ENCODE data around the gene WDR31. TPM values are rescaled to one million over a fixed set of nuclear protein-coding genes. Genes with fewer than 3 reads are reported as not detected.

WDR31 gene
- total RNA-seq, 6 experiments from 2014 or later = 0.81 to 3.5 (median 1.7) TPM

- peaks cover 0 to 25% (median 8%) of the 10 kb centered on the region in 4 donors for H3K36me3 ChIP-seq
- 44% methylated on average over 3 of the region's 5 CpGs for WGBS (ENCODE audit: insufficient coverage, low coverage, low lambda C conversion rate, missing lambda C conversion rate)
- H3K4me1 ChIP-seq = peaks cover 0 to 44% (median 13%) of the 10 kb centered on the region in 4 donors
- no peak overlapping the region for H3K4me3 ChIP-seq
- DNase-seq (no peak), ATAC-seq (no peak)
- no peaks in the 10 kb centered on the region for H3K27me3 ChIP-seq
- H3K9me3 ChIP-seq = no peaks in the 10 kb centered on the region
- intact Hi-C loops (cut with DNase I) = no loop called here
- no peak for TF ChIP-seq CTCF (IDR thresholded peaks at IDR 0.05)
- no peak overlapping the region for H3K27ac ChIP-seq
Observed at GRCh38 chr9:113372059-113372458, 32.0 kb upstream of the WDR31 start.

GRCh38 chr9:113370806-113371325, 30.8 kb upstream of the WDR31 start:
- WGBS (ENCODE audit: insufficient coverage, low coverage, low lambda C conversion rate, missing lambda C conversion rate) = 54% methylated on average over 7 of the region's 8 CpGs
- Histone ChIP-seq H3K4me1 (peaks cover 0 to 44% (median 13%) of the 10 kb centered on the region in 4 donors), H3K4me3 (no peak overlapping the region), H3K9me3 (no peaks in the 10 kb centered on the region), H3K27ac (peak overlapping the region in 1 of 3 donors; percentile 36), H3K36me3 (peaks cover 0 to 25% (median 8%) of the 10 kb centered on the region in 4 donors), H3K27me3 (no peaks in the 10 kb centered on the region)
- intact Hi-C loops (cut with DNase I) = no loop called here
- no peak for DNase-seq
- no peak for ATAC-seq
- TF ChIP-seq CTCF (IDR thresholded peaks at IDR 0.05) = no peak
- TF ChIP-seq POLR2A (IDR thresholded peaks at IDR 0.05) = no peak

GRCh38 chr9:113369855-113370140, 29.7 kb upstream of the WDR31 start:
- ATAC-seq (no peak), DNase-seq (no peak)
- no peaks in the 10 kb centered on the region for H3K27me3 ChIP-seq
- WGBS (ENCODE audit: insufficient coverage, low coverage, low lambda C conversion rate, missing lambda C conversion rate) = 48% methylated on average over 5 of the region's 11 CpGs
- H3K4me3 ChIP-seq = no peak overlapping the region
- H3K9me3 ChIP-seq = no peaks in the 10 kb centered on the region
- TF ChIP-seq CTCF (IDR thresholded peaks at IDR 0.05) = no peak
- TF ChIP-seq POLR2A (IDR thresholded peaks at IDR 0.05) = no peak
- peak overlapping the region in 1 of 3 donors; percentile 36 for H3K27ac ChIP-seq
- H3K4me1 ChIP-seq = peaks cover 0 to 37% (median 10%) of the 10 kb centered on the region in 4 donors
- intact Hi-C loops (cut with DNase I) = no loop called here
- H3K36me3 ChIP-seq = peaks cover 0 to 20% (median 8%) of the 10 kb centered on the region in 4 donors

- ATAC-seq (peak; percentile 88 to 92 (median 88)), DNase-seq (peak; percentile 79 to 95 (median 92))
- intact Hi-C loops (cut with DNase I) = no loop called here
- TF ChIP-seq POLR2A (IDR thresholded peaks at IDR 0.05) (no peak), CTCF (IDR thresholded peaks at IDR 0.05) (no peak)
- Histone ChIP-seq H3K9me3 (no peaks in the 10 kb centered on the region), H3K4me3 (no peak overlapping the region), H3K4me1 (peaks cover 0 to 31% (median 7%) of the 10 kb centered on the region in 4 donors), H3K36me3 (peaks cover 0 to 14% (median 6%) of the 10 kb centered on the region in 4 donors), H3K27ac (peak overlapping the region in 2 of 3 donors; percentile 24 to 38), H3K27me3 (no peaks in the 10 kb centered on the region)
- 38% methylated on average over 12 of the region's 13 CpGs for WGBS (ENCODE audit: insufficient coverage, low coverage, low lambda C conversion rate, missing lambda C conversion rate)
Observed at GRCh38 chr9:113368982-113369854, 29.1 kb upstream of the WDR31 start.
